ENCODE data around the gene SYNGR4.

The SYNGR4 gene

DNA sequence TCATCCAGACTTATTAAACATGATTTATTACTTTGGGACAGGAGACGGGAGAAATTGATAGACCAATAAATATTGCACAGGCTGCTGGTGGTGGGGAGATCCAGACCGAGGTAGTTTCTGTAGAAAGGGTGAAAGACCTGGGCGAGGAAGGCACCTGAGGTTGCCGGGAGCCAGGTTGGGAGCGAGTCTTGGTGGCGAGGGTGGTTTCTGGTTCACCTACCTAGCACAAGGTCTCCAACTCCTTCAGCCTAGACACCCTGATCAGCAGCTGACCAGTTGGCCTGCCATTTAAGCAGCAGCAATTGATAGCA lies 31.9 kb upstream of the SYNGR4 start:
- DNase-seq (ENCODE audit: low read depth in 1 of 2, low spot score in 1 of 2) = no peak
- in situ Hi-C loops (cut with HindIII; ENCODE audit: low pct_unique_long_range_greater_than_20kb, low sequenced_read_pairs) = no loop called here
- TF ChIP-seq JUND (IDR thresholded peaks at IDR 0.05; ENCODE audit: low read depth) = no peak

DNA sequence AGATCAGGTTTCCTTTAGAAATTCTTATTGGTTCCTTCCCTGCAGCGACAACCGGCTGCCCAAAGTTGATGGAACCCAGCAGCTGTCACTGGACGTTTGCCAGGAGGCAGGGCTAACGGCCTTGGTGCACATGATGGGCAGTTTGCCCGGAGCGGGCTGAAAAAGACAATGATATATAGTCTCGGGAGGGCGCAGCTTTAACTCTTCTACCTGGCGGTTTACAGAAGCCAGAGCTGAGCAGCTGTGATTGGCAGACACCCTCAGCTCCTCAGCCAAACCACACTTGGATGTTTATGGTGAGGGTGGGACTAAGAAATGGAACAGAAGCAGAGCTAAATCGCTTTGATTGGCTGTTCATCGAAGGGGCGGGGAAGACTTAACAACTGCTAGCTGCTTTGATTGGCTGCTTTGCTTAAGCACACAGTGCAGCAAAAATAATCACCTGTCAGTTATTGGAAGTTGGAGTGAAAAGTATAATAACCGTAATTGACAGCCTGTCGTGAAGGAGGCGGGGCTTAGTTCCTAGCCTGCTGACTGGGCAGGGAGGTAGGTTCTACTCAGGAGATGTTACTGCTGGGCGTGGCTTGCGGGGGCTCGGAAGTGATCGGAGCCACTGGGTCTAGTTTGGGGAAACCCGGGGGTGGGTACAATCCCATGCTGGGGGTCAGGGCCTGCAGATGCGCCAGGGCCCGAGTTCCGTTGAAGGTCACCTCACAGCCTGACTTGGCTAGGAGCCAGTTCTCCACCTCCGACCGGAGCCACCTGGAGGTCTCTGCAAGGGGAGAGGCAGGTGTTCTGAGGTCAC lies 31.3 kb upstream of the SYNGR4 start:
- TF ChIP-seq JUND (IDR thresholded peaks at IDR 0.05; ENCODE audit: low read depth) = no peak
- in situ Hi-C loops (cut with HindIII; ENCODE audit: low pct_unique_long_range_greater_than_20kb, low sequenced_read_pairs) = no loop called here
- DNase-seq (ENCODE audit: low read depth in 1 of 2, low spot score in 1 of 2) = peak; percentile 83 to 99

DNA sequence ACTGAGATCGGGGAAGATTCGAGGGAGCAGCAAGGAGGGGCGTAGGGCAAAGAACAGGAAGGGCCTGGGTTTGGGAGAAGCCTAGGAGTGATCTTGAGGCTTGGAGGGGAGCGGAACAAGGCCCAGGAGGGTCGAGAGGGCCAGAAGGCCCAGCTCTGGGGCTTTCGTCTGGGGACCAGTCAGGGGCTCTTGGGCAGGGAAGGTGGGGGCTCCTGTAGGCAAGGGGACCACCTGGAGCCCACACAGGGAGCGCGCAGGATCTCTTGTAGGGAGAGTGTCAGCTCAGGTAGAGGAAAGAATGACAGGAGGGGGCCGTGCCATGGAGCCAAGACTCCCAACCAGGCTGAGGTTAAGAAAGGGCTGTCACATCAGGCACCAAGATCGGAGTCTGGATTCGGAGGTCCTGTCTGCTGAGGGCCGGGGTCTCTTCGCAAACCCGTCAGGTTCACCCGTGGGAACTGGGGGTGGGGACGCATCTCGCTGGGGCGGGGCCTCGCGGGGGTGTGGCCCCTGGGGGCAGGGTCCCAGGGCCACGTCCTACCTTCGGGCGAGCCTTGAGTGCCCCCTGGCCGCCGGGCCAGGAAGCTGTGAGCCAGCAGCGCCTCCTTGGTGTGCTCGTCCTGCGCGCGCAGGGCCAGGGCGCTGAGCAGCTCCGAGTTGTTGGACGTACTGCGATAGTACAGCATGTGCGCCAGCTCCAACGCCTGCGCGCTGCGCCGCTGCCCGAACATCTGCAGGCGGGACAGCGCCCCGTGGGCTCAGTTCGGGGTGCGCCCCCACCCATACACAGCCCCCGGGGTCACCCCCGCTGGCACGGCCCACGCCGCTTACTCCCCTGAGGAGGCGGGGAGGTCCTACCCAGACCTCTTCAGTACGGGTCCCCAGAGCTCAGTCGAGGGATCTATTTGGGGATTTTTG lies 30.4 kb upstream of the SYNGR4 start:
- in situ Hi-C loops (cut with HindIII; ENCODE audit: low pct_unique_long_range_greater_than_20kb, low sequenced_read_pairs) = no loop called here
- no peak for TF ChIP-seq JUND (IDR thresholded peaks at IDR 0.05; ENCODE audit: low read depth)

DNA sequence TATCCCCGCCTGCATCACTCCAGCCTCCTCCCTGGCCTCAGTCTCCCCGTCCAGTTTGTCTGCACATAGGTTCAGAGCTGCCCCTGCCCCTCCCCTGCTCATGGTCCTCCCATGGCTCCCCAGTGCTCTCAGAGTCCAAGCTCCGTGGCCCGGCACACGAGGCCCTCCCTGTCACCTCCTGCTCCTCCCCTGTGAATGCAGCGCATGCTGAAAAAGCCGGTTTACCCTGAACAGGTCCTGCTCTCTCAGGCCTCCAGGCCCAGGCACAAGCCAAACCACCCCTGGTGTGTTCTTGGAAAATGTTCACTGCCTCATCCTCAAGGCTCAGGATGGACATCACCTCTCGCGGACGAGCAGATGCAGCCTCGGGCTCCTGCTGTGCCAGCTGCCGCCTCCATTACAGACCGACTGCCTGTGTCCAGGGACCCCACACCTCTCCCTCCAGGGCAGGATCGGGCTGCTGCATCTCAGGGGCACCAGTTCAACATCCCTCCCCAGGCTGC lies 25.9 kb upstream of the SYNGR4 start:
- in situ Hi-C loops (cut with HindIII; ENCODE audit: low pct_unique_long_range_greater_than_20kb, low sequenced_read_pairs) = no loop called here
- no peak for TF ChIP-seq JUND (IDR thresholded peaks at IDR 0.05; ENCODE audit: low read depth)
- no peak for DNase-seq (ENCODE audit: low read depth in 1 of 2, low spot score in 1 of 2)

More for the DNA sequence above, 30.4 kb upstream of the SYNGR4 start:
- peak; percentile 70 to 91 for DNase-seq (ENCODE audit: low read depth in 1 of 2, low spot score in 1 of 2)

DNA sequence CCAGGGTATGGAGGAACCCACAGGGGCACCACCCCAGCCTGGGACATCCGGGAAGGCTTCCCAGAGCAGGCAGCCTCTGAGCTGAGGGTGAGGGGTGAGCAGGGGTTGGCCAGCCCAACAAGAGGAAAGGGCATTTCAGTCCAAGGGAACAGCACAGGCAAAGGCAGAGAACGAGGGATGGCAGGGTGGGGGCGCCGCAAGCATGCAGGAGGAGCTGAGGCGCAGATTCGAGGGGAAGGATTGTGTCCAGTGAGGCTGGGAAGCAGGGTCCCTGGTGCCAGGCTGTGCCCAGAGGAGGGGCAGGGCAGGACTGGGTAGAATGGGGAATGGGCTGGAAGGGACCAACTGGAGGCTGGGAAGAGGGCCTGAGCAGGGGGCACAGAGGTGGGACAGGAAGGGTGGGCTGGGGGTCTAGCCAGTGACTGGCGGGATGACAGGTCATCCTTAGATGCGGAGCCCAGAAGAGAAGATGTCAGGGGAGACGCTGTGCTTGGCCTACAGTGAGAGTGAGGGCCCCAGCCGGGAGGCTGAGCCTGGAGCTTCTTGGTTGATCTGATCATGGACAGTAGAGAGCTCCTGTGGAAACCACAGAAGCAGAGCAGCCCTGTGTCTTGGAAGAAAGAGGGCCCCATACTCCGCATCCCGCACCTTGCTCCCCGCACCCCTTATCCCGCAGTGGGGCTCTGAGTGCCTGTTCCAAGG lies 25.2 kb upstream of the SYNGR4 start:
- in situ Hi-C loops (cut with HindIII; ENCODE audit: low pct_unique_long_range_greater_than_20kb, low sequenced_read_pairs) = no loop called here
- DNase-seq (ENCODE audit: low read depth in 1 of 2, low spot score in 1 of 2) = no peak
- no peak for TF ChIP-seq JUND (IDR thresholded peaks at IDR 0.05; ENCODE audit: low read depth)

DNA sequence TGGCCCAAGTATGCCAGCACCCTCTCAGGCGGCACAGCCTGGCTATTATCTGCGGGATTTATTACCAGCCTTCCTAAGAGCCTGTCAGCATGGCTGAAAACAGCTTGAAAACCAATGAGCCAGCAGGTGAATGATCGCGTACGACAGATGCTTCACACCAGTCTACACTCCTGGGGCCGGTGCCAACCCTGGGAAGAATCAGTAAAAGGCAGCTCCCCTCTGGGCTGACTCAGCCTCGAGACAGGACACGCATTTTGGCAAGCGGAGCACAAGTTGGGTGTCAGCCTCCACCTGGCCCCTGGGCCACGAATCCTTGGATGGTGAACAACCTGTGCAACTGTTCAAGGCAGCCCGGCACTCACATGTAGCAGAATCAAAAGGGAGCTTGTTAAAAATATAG lies 23.2 kb upstream of the SYNGR4 start:
- in situ Hi-C loops (cut with HindIII; ENCODE audit: low pct_unique_long_range_greater_than_20kb, low sequenced_read_pairs) = no loop called here
- no peak for TF ChIP-seq JUND (IDR thresholded peaks at IDR 0.05; ENCODE audit: low read depth)
- DNase-seq (ENCODE audit: low read depth in 1 of 2, low spot score in 1 of 2) = no peak

DNA sequence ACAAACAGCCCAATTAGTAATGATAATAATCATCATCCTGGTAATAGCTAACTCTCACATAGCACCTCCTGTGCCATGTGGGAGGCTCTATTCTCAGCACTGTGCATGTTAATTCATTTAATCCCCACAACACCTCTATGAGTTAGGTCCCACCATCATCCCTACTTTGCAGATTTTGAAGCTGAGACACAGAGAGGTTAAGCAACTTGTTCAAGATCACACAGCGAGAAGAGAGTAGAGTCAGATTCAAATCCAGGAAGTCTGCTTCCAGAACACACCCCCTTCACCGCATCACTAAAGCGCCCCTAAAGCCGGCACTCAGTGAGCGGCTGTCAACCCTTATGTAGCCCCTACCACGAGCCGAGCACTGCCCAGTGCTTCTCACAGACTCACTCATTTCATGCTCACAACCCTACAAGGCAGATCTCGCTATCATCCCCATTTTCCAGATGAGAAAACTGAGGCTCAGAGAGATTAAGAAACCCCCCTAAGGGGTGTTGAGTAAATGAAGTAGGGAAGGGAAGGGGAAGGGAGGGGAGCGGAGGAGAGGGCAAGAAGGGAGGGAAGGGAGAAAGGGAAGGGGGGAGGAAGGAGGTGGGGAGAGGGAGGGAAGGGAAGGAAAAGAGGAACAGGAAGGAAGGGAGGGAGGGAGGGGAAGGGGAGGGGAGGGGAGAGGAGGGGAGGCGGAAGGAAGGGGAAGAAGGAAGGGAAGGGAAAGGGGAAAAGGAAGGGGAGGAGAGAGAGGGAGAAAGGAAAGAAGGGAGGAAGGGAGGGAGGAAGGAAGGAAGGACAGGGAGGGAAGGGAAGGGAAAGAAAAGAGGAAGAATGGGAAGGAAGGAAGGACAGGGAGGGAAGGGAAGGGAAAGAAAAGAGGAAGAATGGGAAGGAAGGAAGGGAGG lies 22.4 kb upstream of the SYNGR4 start:
- DNase-seq (ENCODE audit: low read depth in 1 of 2, low spot score in 1 of 2) = no peak
- no peak for TF ChIP-seq JUND (IDR thresholded peaks at IDR 0.05; ENCODE audit: low read depth)
- in situ Hi-C loops (cut with HindIII; ENCODE audit: low pct_unique_long_range_greater_than_20kb, low sequenced_read_pairs) = no loop called here

DNA sequence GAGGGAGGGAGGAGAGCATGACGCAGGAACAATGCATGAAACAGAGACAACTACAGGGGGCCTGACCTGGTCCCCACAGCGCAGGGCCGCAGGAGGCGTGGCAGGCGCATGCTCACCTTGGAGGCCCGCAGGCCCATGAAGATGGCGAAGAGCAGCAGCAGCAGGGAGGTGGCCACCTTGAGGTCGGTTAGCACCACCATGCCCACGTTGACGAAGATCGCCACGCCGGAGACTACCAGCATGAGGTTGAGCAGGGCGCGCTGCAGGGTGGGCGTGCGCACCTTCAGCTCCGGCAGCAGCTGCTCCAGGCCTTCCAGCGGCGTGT lies 21.8 kb upstream of the SYNGR4 start:
- in situ Hi-C loops (cut with HindIII; ENCODE audit: low pct_unique_long_range_greater_than_20kb, low sequenced_read_pairs) = no loop called here
- no peak for TF ChIP-seq JUND (IDR thresholded peaks at IDR 0.05; ENCODE audit: low read depth)
- no peak for DNase-seq (ENCODE audit: low read depth in 1 of 2, low spot score in 1 of 2)

DNA sequence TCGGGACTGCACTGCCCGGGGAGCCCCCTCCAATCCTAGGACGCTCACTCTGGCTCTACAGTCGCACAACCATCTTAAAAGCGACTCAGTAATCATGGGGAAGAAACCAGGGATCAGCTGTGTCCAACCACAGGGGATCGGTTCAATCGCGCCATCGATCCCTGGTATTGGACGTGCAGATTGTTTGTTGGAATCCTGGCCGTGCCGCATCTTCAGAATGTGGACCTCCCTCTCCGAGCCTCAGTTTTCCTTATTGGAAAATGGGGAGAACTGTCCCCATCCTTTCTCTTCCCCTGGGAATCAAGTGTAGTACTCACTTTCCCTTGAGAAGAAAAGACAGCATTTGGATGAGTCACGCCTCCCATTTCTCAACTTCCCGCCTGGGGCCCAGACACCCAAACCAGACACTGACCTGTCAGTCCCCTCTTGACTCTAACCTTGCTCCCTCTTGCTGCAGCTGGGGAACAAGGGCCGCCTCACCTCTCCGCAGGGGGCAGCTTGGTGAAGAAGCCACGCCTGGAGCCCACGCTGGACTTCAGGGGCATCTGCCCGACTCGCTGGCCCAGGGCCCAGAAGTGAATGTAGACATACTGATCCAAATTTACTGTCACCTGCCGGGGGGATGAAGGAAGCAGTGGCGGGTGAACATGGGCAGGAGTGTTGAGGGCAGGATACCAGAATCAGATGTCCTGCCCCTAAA lies 21.2 kb upstream of the SYNGR4 start:
- in situ Hi-C loops (cut with HindIII; ENCODE audit: low pct_unique_long_range_greater_than_20kb, low sequenced_read_pairs) = no loop called here
- no peak for TF ChIP-seq JUND (IDR thresholded peaks at IDR 0.05; ENCODE audit: low read depth)
- no peak for DNase-seq (ENCODE audit: low read depth in 1 of 2, low spot score in 1 of 2)

DNA sequence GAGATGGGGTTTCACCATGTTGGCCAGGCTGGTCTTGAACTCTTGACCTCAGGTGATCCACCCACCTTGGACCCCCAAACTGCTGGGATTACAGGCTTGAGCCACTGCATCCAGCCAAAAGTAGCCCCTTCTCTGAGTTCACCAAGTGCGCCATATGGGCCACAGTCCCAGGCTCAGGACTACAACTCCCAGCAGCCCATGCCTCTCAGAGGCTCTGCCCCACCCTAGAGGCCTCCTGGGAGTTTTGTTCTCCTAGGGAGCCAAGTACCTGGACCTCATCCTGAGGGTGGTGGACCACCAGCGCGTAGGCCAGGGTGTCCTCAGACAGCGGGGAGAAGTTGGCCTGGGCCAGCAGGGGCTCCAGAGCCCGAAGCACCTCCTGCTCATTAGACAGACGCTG lies 19.3 kb upstream of the SYNGR4 start:
- no peak for TF ChIP-seq JUND (IDR thresholded peaks at IDR 0.05; ENCODE audit: low read depth)
- no peak for DNase-seq (ENCODE audit: low read depth in 1 of 2, low spot score in 1 of 2)
- in situ Hi-C loops (cut with HindIII; ENCODE audit: low pct_unique_long_range_greater_than_20kb, low sequenced_read_pairs) = no loop called here

DNA sequence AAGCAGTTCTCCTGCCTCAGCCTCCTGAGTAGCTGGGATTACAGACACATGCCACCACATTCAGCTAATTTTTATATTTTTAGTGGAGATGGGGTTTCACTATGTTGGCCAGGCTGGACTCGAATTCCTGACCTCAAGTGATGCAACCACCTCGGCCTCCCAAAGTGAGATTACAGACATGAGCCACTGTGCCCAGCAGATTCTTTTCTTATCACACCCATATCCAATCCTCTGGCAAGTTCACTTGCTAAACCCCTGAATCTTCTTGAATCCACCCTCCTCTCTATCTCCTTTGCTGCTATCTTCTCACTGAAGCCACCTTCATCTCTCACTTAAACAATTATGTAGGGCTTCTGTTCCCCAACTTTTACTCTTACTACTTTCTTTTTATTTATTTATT lies 18.0 kb upstream of the SYNGR4 start:
- in situ Hi-C loops (cut with HindIII; ENCODE audit: low pct_unique_long_range_greater_than_20kb, low sequenced_read_pairs) = no loop called here
- no peak for DNase-seq (ENCODE audit: low read depth in 1 of 2, low spot score in 1 of 2)
- no peak for TF ChIP-seq JUND (IDR thresholded peaks at IDR 0.05; ENCODE audit: low read depth)
